Cardiac fibroblast (primary cell): Measurements from ENCODE around the gene EEFSEC.

Experiments used
- DNase-seq, 2 donors: peaks; one replicate each; pipeline versions ENCODE4 v3.0.0 to v3.0.0-alpha.2; 2010; ENCODE audit warnings: low read depth in 2 of 2
- H3K4me3 ChIP-seq, 2 donors: replicated peaks in 1 of 2; 1 replicate in 1 of 2; 2 replicates in 1 of 2; pipeline ENCODE4 v1.5.1; 2011; ENCODE audit warnings: low read depth in 2 of 2, low read length in 2 of 2, mild to moderate bottlenecking in 2 of 2, moderate library complexity in 1 of 2
- TF ChIP-seq, protein P1 (sequence below): IDR thresholded peaks from one replicate; pipeline ENCODE4 v1.5.1; 2011; ENCODE audit warnings: low read depth, mild to moderate bottlenecking, low read length, inconsistent platforms

Gene EEFSEC

GRCh38 chr3:128317101-128317697 lies 163.9 kb downstream of the EEFSEC start:
- TF ChIP-seq, protein P1, sequence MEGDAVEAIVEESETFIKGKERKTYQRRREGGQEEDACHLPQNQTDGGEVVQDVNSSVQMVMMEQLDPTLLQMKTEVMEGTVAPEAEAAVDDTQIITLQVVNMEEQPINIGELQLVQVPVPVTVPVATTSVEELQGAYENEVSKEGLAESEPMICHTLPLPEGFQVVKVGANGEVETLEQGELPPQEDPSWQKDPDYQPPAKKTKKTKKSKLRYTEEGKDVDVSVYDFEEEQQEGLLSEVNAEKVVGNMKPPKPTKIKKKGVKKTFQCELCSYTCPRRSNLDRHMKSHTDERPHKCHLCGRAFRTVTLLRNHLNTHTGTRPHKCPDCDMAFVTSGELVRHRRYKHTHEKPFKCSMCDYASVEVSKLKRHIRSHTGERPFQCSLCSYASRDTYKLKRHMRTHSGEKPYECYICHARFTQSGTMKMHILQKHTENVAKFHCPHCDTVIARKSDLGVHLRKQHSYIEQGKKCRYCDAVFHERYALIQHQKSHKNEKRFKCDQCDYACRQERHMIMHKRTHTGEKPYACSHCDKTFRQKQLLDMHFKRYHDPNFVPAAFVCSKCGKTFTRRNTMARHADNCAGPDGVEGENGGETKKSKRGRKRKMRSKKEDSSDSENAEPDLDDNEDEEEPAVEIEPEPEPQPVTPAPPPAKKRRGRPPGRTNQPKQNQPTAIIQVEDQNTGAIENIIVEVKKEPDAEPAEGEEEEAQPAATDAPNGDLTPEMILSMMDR, result no peak
- DNase-seq, result no peak
- H3K4me3 ChIP-seq, result no peak overlapping the region

- no peak overlapping the region for H3K4me3 ChIP-seq
- TF ChIP-seq, protein P1, result no peak
- DNase-seq, result no peak
Measured at GRCh38 chr3:128317698-128318231, 164.5 kb downstream of the EEFSEC start.

DNA sequence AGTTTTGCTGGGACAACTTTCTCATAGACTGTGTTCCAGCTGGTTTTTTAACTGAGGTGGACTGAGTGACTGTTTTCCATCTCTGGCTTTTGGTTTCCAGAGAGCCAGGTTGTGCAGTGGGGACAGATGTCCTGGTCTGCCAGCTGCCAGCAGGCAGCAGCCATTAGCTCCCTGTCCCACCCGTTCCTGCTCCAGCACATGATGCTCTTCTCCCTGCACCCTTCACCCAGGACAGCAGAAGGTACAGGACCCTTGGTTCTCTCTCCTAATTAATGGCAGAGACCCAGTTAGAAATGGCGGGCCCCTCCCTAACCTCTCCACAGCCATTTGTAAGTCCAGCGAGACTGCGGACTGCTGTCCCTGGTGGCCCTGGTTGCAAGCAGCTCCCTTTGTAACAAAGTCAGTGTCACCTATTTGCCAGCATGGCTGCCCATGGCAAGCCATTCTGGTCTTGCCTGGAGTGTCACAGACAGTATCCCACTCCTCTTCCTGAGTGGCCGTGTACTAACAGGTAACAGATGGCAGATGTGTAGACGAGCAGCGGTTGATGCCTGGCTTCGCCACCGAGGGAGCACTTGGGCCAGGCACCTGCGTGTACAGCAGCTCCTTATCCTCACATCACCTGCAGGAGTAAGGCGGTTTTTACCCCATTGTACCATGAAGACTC lies 165.1 kb downstream of the EEFSEC start:
- TF ChIP-seq, protein P1, result no peak
- no peak overlapping the region for H3K4me3 ChIP-seq
- no peak for DNase-seq

DNA sequence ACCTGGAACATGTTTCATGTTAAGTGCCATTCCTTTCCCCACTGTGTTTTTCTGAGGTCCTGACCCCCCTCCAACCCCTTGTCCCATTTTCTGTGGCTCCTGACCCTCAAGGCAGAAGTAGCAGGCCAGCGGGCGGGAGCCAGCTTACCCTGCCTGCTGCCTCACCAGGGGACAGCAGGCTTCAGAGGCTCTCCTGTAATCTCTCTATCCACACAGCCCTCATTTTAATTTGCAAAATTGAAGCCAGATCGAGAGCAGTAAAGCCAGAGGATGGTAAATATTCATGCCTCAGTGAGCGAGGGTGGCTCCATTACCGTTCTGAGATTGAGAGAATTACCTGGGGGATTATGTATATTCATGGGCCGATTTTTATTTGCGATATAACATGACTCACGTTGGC lies 165.8 kb downstream of the EEFSEC start:
- H3K4me3 ChIP-seq, result no peak overlapping the region
- TF ChIP-seq, protein P1, result no peak
- no peak for DNase-seq

- H3K4me3 ChIP-seq, result no peak overlapping the region
- no peak for DNase-seq
- TF ChIP-seq, protein P1, result no peak
Measured at GRCh38 chr3:128319741-128320141, 166.5 kb downstream of the EEFSEC start.

DNA sequence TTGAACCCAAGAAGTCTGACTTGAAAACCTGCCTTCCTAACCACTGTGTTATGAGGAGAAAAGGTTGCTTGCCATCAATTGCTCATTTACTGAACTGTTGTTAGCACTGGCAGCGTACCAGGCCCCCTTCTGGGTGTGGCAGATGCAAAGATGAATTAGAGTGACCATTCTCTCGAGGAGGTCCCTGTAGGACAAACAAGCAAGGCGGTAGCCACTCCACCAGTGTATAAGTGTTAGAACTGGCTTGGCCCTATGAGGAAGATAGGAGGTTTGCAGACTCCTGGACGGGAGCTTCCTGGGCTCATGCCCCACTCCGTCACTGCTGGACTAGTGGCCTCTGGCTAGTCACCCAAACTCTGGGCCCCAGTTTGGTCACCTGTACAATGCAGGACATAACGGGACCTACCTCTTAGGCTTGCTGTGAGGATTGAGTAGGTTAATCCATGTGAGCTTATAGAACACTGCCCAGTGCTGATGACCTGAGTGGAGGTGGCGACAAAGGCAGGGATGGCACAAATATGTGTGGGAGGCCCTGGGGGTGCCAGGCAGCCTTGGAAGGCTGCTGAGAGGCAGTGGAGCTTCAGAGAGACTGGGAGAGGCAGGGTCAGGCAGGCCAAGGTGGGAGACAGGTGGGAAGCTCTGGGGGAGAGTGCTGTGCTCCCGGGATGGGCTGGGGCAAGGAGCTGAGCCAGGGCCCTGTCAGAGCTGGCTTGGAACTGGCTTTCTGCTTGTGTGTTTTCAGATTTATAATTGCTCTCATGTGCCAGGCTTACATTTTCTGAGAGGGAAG lies 167.5 kb downstream of the EEFSEC start:
- TF ChIP-seq, protein P1, result no peak
- no peak overlapping the region for H3K4me3 ChIP-seq
- no peak for DNase-seq
